H9 (cell line): ENCODE measurements around the gene PSME1. TPM values are rescaled to one million over a fixed set of nuclear protein-coding genes. Genes with fewer than 3 reads are reported as not detected.

Experiments
- DNase-seq: peaks from one replicate; pipeline ENCODE4 v3.0.0-alpha.2; 2017
- H2AFZ ChIP-seq: one replicate; pipeline ENCODE4 v1.6.1; 2013; ENCODE audit warnings: mild to moderate bottlenecking, low read length, control low read depth, moderate library complexity
- H2AK5ac ChIP-seq: 2 replicates; pipeline ENCODE4 v1.6.1; 2013; ENCODE audit warnings: low read length, control low read depth, mixed read lengths; ENCODE audit not compliant: insufficient read length
- H2BK120ac ChIP-seq: one replicate; pipeline ENCODE4 v1.6.1; 2013; ENCODE audit warnings: low read depth, mild to moderate bottlenecking, low read length, control low read depth, inconsistent platforms; ENCODE audit not compliant: poor library complexity, severe bottlenecking
- H2BK12ac ChIP-seq: 2 replicates; pipeline ENCODE4 v1.6.1; 2013; ENCODE audit warnings: low read length, control low read depth, mixed read lengths, low read depth; ENCODE audit not compliant: insufficient read length
- H2BK15ac ChIP-seq: 2 replicates; pipeline ENCODE4 v1.6.1; 2013; ENCODE audit warnings: low read depth, low read length, control low read depth
- H2BK20ac ChIP-seq: one replicate; pipeline ENCODE4 v1.6.1; 2013; ENCODE audit warnings: low read depth, mild to moderate bottlenecking, low read length, control low read depth, inconsistent platforms; ENCODE audit not compliant: poor library complexity, severe bottlenecking
- H2BK5ac ChIP-seq: 2 replicates; pipeline ENCODE4 v1.6.1; 2013; ENCODE audit warnings: low read length, control low read depth, mixed read lengths; ENCODE audit not compliant: insufficient read length
- H3K14ac ChIP-seq: 2 replicates; pipeline ENCODE4 v1.6.1; 2013; ENCODE audit warnings: low read length, control low read depth; ENCODE audit not compliant: insufficient read depth
- H3K18ac ChIP-seq: 2 replicates; pipeline ENCODE4 v1.6.1; 2013; ENCODE audit warnings: low read depth, mild to moderate bottlenecking, mixed read lengths, low read length, control low read depth; ENCODE audit not compliant: insufficient read length
- H3K23ac ChIP-seq: 2 replicates; pipeline ENCODE4 v1.6.1; 2013; ENCODE audit warnings: low read length, control low read depth, mixed read lengths, low read depth; ENCODE audit not compliant: insufficient read length
- H3K23me2 ChIP-seq: 2 replicates; pipeline ENCODE4 v1.6.1; 2013; ENCODE audit warnings: low read depth, mild to moderate bottlenecking, mixed read lengths, low read length, control low read depth; ENCODE audit not compliant: insufficient read length, poor library complexity, severe bottlenecking
- H3K27ac ChIP-seq: 2 replicates; pipeline ENCODE4 v1.5.1; 2013; ENCODE audit warnings: low read length, control low read depth, mixed read lengths, low read depth; ENCODE audit not compliant: insufficient read length
- H3K27me3 ChIP-seq: 2 replicates; pipeline ENCODE4 v1.6.1; 2013; ENCODE audit warnings: low read length, control low read depth, inconsistent platforms; ENCODE audit not compliant: insufficient read depth
- H3K4ac ChIP-seq: 2 replicates; pipeline ENCODE4 v1.6.1; 2013; ENCODE audit warnings: low read depth, mild to moderate bottlenecking, control low read depth, inconsistent platforms, low read length, moderate library complexity
- H3K4me1 ChIP-seq: 2 replicates; pipeline ENCODE4 v1.6.1; 2013; ENCODE audit warnings: low read length, control low read depth, inconsistent platforms; ENCODE audit not compliant: insufficient read depth
- H3K4me2 ChIP-seq: 2 replicates; pipeline ENCODE4 v1.6.1; 2013; ENCODE audit warnings: low read length, control low read depth, mixed read lengths; ENCODE audit not compliant: insufficient read length, insufficient read depth
- H3K56ac ChIP-seq: 2 replicates; pipeline ENCODE4 v1.6.1; 2013; ENCODE audit warnings: low read depth, mild to moderate bottlenecking, mixed read lengths, low read length, control low read depth; ENCODE audit not compliant: insufficient read length
- H3K79me1 ChIP-seq: 2 replicates; pipeline ENCODE4 v1.6.1; 2013; ENCODE audit warnings: low read depth, mild to moderate bottlenecking, moderate library complexity, low read length, control low read depth, inconsistent platforms; ENCODE audit not compliant: insufficient read depth, poor library complexity, severe bottlenecking
- H3K79me2 ChIP-seq: 2 replicates; pipeline ENCODE4 v1.6.1; 2013; ENCODE audit warnings: low read length, control low read depth, inconsistent platforms; ENCODE audit not compliant: insufficient read depth
- H3K9ac ChIP-seq: 2 replicates; pipeline ENCODE4 v1.6.1; 2013; ENCODE audit warnings: low read length, control low read depth, mixed read lengths; ENCODE audit not compliant: insufficient read length; ENCODE audit errors: extremely low read depth
- H3K9me3 ChIP-seq: one replicate; pipeline ENCODE4 v1.6.1; 2013; ENCODE audit warnings: low read depth, low read length, inconsistent platforms; ENCODE audit not compliant: control insufficient read depth
- H3T11ph ChIP-seq: one replicate; pipeline ENCODE4 v1.6.1; 2013; ENCODE audit warnings: mild to moderate bottlenecking, low read length, control low read depth, inconsistent platforms
- H4K20me1 ChIP-seq: one replicate; pipeline ENCODE4 v1.6.1; 2013; ENCODE audit not compliant: control insufficient read depth, insufficient read length, insufficient read depth
- H4K5ac ChIP-seq: 2 replicates; pipeline ENCODE4 v1.6.1; 2013; ENCODE audit warnings: low read depth, mild to moderate bottlenecking, mixed read lengths, low read length, control low read depth; ENCODE audit not compliant: insufficient read length
- H4K8ac ChIP-seq: replicated peaks from 2 replicates; pipeline ENCODE4 v1.6.1; 2013; ENCODE audit warnings: low read length, control low read depth, mixed read lengths, low read depth; ENCODE audit not compliant: insufficient read length
- H4K91ac ChIP-seq: 2 replicates; pipeline ENCODE4 v1.6.1; 2013; ENCODE audit warnings: low read depth, mild to moderate bottlenecking, moderate library complexity, mixed read lengths, low read length, control low read depth; ENCODE audit not compliant: insufficient read length
- H3K27ac Mint-ChIP-seq, 3 experiments: 2 replicates in 2 of 3; 3 replicates in 1 of 3; pipeline ENCODE4 v1.8.0; 2020 to 2021; ENCODE audit warnings: mixed read lengths in 3 of 3, mild to moderate bottlenecking in 1 of 3, moderate library complexity in 1 of 3
- H3K27me3 Mint-ChIP-seq: 2 replicates; pipeline ENCODE4 v1.8.0; 2021; ENCODE audit warnings: low read depth, mild to moderate bottlenecking, moderate library complexity, mixed read lengths
- H3K36me3 Mint-ChIP-seq, 3 experiments: 2 replicates in 2 of 3; 3 replicates in 1 of 3; pipeline ENCODE4 v1.8.0; 2020 to 2021; ENCODE audit warnings: low read depth in 3 of 3, mixed read lengths in 3 of 3; ENCODE audit not compliant: insufficient read depth in 1 of 3
- H3K4me1 Mint-ChIP-seq, 2 experiments: 2 replicates each; pipeline ENCODE4 v1.8.0; 2020; ENCODE audit warnings: mixed read lengths in 2 of 2
- H3K4me3 Mint-ChIP-seq, 2 experiments: 2 replicates in 1 of 2; 3 replicates in 1 of 2; pipeline ENCODE4 v1.8.0; 2020 to 2021; ENCODE audit warnings: mild to moderate bottlenecking in 2 of 2, mixed read lengths in 2 of 2, moderate library complexity in 1 of 2
- H3K9me3 Mint-ChIP-seq, 2 experiments: 2 replicates in 1 of 2; 3 replicates in 1 of 2; pipeline ENCODE4 v1.8.0; 2020; ENCODE audit warnings: mild to moderate bottlenecking in 2 of 2, mixed read lengths in 2 of 2, moderate library complexity in 1 of 2
- CTCF ChIP-seq: fragments of 200-600 bp; sonication (generic); conservative IDR thresholded peaks from 3 replicates; pipeline ENCODE4 v1.8.0; 2021; ENCODE audit warnings: antibody characterized with exemption, mild to moderate bottlenecking
- WGBS: extraction: QIAGEN DNeasy Blood & Tissue Kit; methylation state at CpG from one replicate; pipeline ENCODE4 v1.1.7; 2013; ENCODE audit warnings: missing lambda C conversion rate, low lambda C conversion rate, mixed read lengths; ENCODE audit not compliant: insufficient read length; ENCODE audit errors: extremely low coverage; 5-methylcytosine and 5-hydroxymethylcytosine counted together
- total RNA-seq: library from RNA; stranded (reverse); gene quantifications from 2 replicates; pipeline ENCODE4 v1.2.1, GENCODE V29; 2021

Gene PSME1
- total RNA-seq, 1 experiment from 2014 or later, result 109 TPM

- H3K36me3 Mint-ChIP-seq, result peaks cover 24 to 76% (median 74%) of the 10 kb centered on the region in 3 experiments; a peak in 6 of 7 replicates
Observed at GRCh38 chr14:24119691-24120090, 16.3 kb upstream of the PSME1 start.

More at GRCh38 chr14:24119691-24120090, 16.3 kb upstream of the PSME1 start:
- Histone ChIP-seq H3K4me2 (no peak overlapping the region), H4K91ac (no peak overlapping the region), H3K23me2 (peaks cover 4% of the 10 kb centered on the region), H3T11ph (no peak overlapping the region), H2AFZ (no peak overlapping the region), H2BK20ac (no peak overlapping the region), H2BK5ac (no peak overlapping the region), H3K23ac (no peak overlapping the region), H2AK5ac (no peak overlapping the region), H3K79me1 (no peaks in the 10 kb centered on the region), H3K9ac (no peak overlapping the region), H3K14ac (no peak overlapping the region), H2BK12ac (no peak overlapping the region), H4K20me1 (no peaks in the 10 kb centered on the region), H3K9me3 (no peaks in the 10 kb centered on the region), H3K27me3 (no peaks in the 10 kb centered on the region), H4K8ac (no peak overlapping the region), H3K4ac (no peak overlapping the region), H2BK15ac (no peak overlapping the region), H2BK120ac (no peak overlapping the region), H3K56ac (no peak overlapping the region), H4K5ac (no peak overlapping the region), H3K18ac (no peak overlapping the region), H3K4me1 (no peaks in the 10 kb centered on the region), H3K27ac (no peak overlapping the region), H3K79me2 (no peaks in the 10 kb centered on the region)
- no peak for DNase-seq
- no peak for TF ChIP-seq CTCF
- peaks cover 3% of the 10 kb centered on the region; the same call in 1 of the 2 replicates for H3K27me3 Mint-ChIP-seq
- H3K4me1 Mint-ChIP-seq, result peaks cover 12 to 15% of the 10 kb centered on the region in 2 experiments
- no peak overlapping the region for H3K27ac Mint-ChIP-seq
- WGBS, result no CpG with 5 or more reads among the region's 6 CpGs
- H3K4me3 Mint-ChIP-seq, result no peak overlapping the region
- H3K9me3 Mint-ChIP-seq, result no peaks in the 10 kb centered on the region; a peak in 1 of 5 replicates
